ENCODE measurements around the gene GSTA1.

- no peak for TF ChIP-seq ZFX (IDR thresholded peaks at IDR 0.05; ENCODE audit: borderline replicate concordance)
- TF ChIP-seq, protein P1, sequence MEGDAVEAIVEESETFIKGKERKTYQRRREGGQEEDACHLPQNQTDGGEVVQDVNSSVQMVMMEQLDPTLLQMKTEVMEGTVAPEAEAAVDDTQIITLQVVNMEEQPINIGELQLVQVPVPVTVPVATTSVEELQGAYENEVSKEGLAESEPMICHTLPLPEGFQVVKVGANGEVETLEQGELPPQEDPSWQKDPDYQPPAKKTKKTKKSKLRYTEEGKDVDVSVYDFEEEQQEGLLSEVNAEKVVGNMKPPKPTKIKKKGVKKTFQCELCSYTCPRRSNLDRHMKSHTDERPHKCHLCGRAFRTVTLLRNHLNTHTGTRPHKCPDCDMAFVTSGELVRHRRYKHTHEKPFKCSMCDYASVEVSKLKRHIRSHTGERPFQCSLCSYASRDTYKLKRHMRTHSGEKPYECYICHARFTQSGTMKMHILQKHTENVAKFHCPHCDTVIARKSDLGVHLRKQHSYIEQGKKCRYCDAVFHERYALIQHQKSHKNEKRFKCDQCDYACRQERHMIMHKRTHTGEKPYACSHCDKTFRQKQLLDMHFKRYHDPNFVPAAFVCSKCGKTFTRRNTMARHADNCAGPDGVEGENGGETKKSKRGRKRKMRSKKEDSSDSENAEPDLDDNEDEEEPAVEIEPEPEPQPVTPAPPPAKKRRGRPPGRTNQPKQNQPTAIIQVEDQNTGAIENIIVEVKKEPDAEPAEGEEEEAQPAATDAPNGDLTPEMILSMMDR (IDR thresholded peaks at IDR 0.05): no peak
These were observed 12.8 kb downstream of the GSTA1 start for GRCh38 chr6:52790861-52791260.
